Daoy (cell line): ENCODE results near the gene SMG9. TPM values are rescaled to one million over a fixed set of nuclear protein-coding genes. Genes with fewer than 3 reads are reported as not detected.

Experiments
- DNase-seq: peaks from one replicate; pipeline ENCODE4 v3.0.0-alpha.2; 2015; ENCODE audit warnings: low read depth
- total RNA-seq: library from RNA; depleted of rRNA; stranded (reverse); fragments of >200 nt; shearing (Covaris generic); gene quantifications from 2 replicates; pipeline ENCODE4 v1.2.3, GENCODE V29; 2014; rRNA removed

SMG9 gene
- 14.1 and 20.3 TPM in 2 replicates for total RNA-seq

- peak; percentile 100 for DNase-seq
These were observed at the start of gene SMG9 for GRCh38 chr19:43754503-43755255. Gene SMG9 (minus strand): TSS chr19:43754962. CDS start chr19:43750741, 4,221 bp downstream.

- DNase-seq: no peak
These were observed 49.7 kb upstream of the SMG9 start for GRCh38 chr19:43804432-43804831.

GRCh38 chr19:43802216-43802951 lies 47.6 kb upstream of the SMG9 start, which contains the start of gene LYPD5:
Gene LYPD5 (minus strand): TSS chr19:43802447. CDS start chr19:43802380, 67 bp downstream.
- DNase-seq: no peak

GRCh38 chr19:43799502-43800142 lies 44.9 kb upstream of the SMG9 start:
- DNase-seq: no peak

- DNase-seq: peak; percentile 85
These were observed 44.0 kb upstream of the SMG9 start for GRCh38 chr19:43798546-43799409.

- DNase-seq: no peak
These were observed 43.3 kb upstream of the SMG9 start for GRCh38 chr19:43798026-43798545.

- DNase-seq: no peak
These were observed 42.8 kb upstream of the SMG9 start for GRCh38 chr19:43797556-43797955.

- DNase-seq: no peak
These were observed 42.4 kb upstream of the SMG9 start for GRCh38 chr19:43797118-43797517.

GRCh38 chr19:43790587-43790986 lies 35.8 kb upstream of the SMG9 start:
- no peak for DNase-seq

- DNase-seq: peak; percentile 35
These were observed 34.3 kb upstream of the SMG9 start for GRCh38 chr19:43789029-43789428.

GRCh38 chr19:43786665-43787064 lies 31.9 kb upstream of the SMG9 start:
- DNase-seq: no peak

- DNase-seq: peak; percentile 81
These were observed 30.4 kb upstream of the SMG9 start for GRCh38 chr19:43784981-43785808.

GRCh38 chr19:43784241-43784980 lies 29.6 kb upstream of the SMG9 start:
- peak; percentile 94 for DNase-seq

- DNase-seq: no peak
These were observed 28.9 kb upstream of the SMG9 start for GRCh38 chr19:43783636-43784035.

- no peak for DNase-seq
These were observed 28.0 kb upstream of the SMG9 start for GRCh38 chr19:43782689-43783231.

- DNase-seq: no peak
These were observed 27.5 kb upstream of the SMG9 start for GRCh38 chr19:43782311-43782660.

- DNase-seq: no peak
These were observed 27.0 kb upstream of the SMG9 start for GRCh38 chr19:43781630-43782310.

- DNase-seq: peak; percentile 88
These were observed 26.2 kb upstream of the SMG9 start, which contains the start of gene KCNN4 for GRCh38 chr19:43780706-43781525. Gene KCNN4 (minus strand): TSS chr19:43780973. CDS start chr19:43780861, 112 bp downstream.
